ENCODE data around the gene TSR3. TPM values are rescaled to one million over a fixed set of nuclear protein-coding genes. Genes with fewer than 3 reads are reported as not detected.

Gene TSR3
- total and polyA plus RNA-seq, 4 donors, result 20.3 to 29.9 (median 28.9) TPM

- no peak for DNase-seq (ENCODE audit: low spot score)
- 90% methylated on average over 15 of the region's 15 CpGs for WGBS
- Histone ChIP-seq H3K27me3 (ENCODE audit: control insufficient read depth in 4 of 4, insufficient read depth in 4 of 4, low read length in 3 of 4) (no peaks in the 10 kb centered on the region), H3K4me1 (ENCODE audit: control insufficient read depth in 4 of 4, insufficient read depth in 4 of 4, low read length in 3 of 4) (peaks cover 5 to 47% (median 28%) of the 10 kb centered on the region in 4 donors), H3K27ac (ENCODE audit: low read depth in 1 of 2, low read length in 2 of 2) (no peak overlapping the region), H3K4me3 (ENCODE audit: low read depth in 1 of 3, low read length in 3 of 3) (no peak overlapping the region), H3K9me3 (ENCODE audit: control insufficient read depth in 4 of 4, low read length in 3 of 4) (no peaks in the 10 kb centered on the region), H3K9ac (ENCODE audit: low read depth in 1 of 2, low read length in 2 of 2) (no peak overlapping the region), H3K36me3 (ENCODE audit: control insufficient read depth in 4 of 4, insufficient read depth in 3 of 4, low read depth in 1 of 4, low read length in 3 of 4) (peaks cover 0 to 5% (median 1%) of the 10 kb centered on the region in 4 donors)
- no peak for TF ChIP-seq GABPA (IDR thresholded peaks at IDR 0.05 in 1 of 2, conservative IDR thresholded peaks at IDR 0.05 in 1 of 2)
- TF ChIP-seq CTCF (IDR thresholded peaks at IDR 0.05; ENCODE audit: low read depth, low read length, missing input control), result no peak
- no peak for TF ChIP-seq EGR1 (IDR thresholded peaks at IDR 0.05; ENCODE audit: low read depth in 2 of 2)
- TF ChIP-seq ATF3 (IDR thresholded peaks at IDR 0.05), result no peak
- TF ChIP-seq RAD21 (IDR thresholded peaks at IDR 0.05), result no peak
- no peak for TF ChIP-seq RXRA (IDR thresholded peaks at IDR 0.05)
- TF ChIP-seq TAF1 (conservative IDR thresholded peaks at IDR 0.05), result no peak
- no peak for TF ChIP-seq FOXA1 (IDR thresholded peaks at IDR 0.05)
- no peak for TF ChIP-seq ZBTB33 (IDR thresholded peaks at IDR 0.05)
- no peak for TF ChIP-seq NR2F2 (IDR thresholded peaks at IDR 0.05)
- no peak for TF ChIP-seq YY1 (IDR thresholded peaks at IDR 0.05)
These were observed 3.9 kb upstream of the TSR3 start for GRCh38 chr16:1355591-1355990.

GRCh38 chr16:1354815-1355540 is 3.3 kb upstream of the TSR3 start:
- Histone ChIP-seq H3K4me3 (ENCODE audit: low read depth in 1 of 3, low read length in 3 of 3) (no peak overlapping the region), H3K27ac (ENCODE audit: low read depth in 1 of 2, low read length in 2 of 2) (no peak overlapping the region), H3K36me3 (ENCODE audit: control insufficient read depth in 4 of 4, insufficient read depth in 3 of 4, low read depth in 1 of 4, low read length in 3 of 4) (peaks cover 0 to 5% (median 0%) of the 10 kb centered on the region in 4 donors), H3K9ac (ENCODE audit: low read depth in 1 of 2, low read length in 2 of 2) (no peak overlapping the region), H3K27me3 (ENCODE audit: control insufficient read depth in 4 of 4, insufficient read depth in 4 of 4, low read length in 3 of 4) (no peaks in the 10 kb centered on the region), H3K4me1 (ENCODE audit: control insufficient read depth in 4 of 4, insufficient read depth in 4 of 4, low read length in 3 of 4) (peaks cover 6 to 52% (median 33%) of the 10 kb centered on the region in 4 donors), H3K9me3 (ENCODE audit: control insufficient read depth in 4 of 4, low read length in 3 of 4) (no peaks in the 10 kb centered on the region)
- TF ChIP-seq CTCF (IDR thresholded peaks at IDR 0.05; ENCODE audit: low read depth, low read length, missing input control) (no peak), EGR1 (IDR thresholded peaks at IDR 0.05; ENCODE audit: low read depth in 2 of 2) (no peak), ATF3 (IDR thresholded peaks at IDR 0.05) (no peak), HNF4A (conservative IDR thresholded peaks at IDR 0.05) (no peak), JUND (IDR thresholded peaks at IDR 0.05) (no peak), TAF1 (conservative IDR thresholded peaks at IDR 0.05) (no peak), GABPA (IDR thresholded peaks at IDR 0.05 in 1 of 2, conservative IDR thresholded peaks at IDR 0.05 in 1 of 2) (no peak), NR2F2 (IDR thresholded peaks at IDR 0.05) (no peak), ZBTB33 (IDR thresholded peaks at IDR 0.05) (no peak)
- WGBS, result 90% methylated on average over 49 of the region's 49 CpGs
- DNase-seq (ENCODE audit: low spot score), result no peak

Measured in liver (tissue), 9 donors.